Activated CD4-positive, alpha-beta T cell treated with anti-CD3 and anti-CD28 coated beads, Interleukin-2, Interleukin-6, amounts not matched to agents 100 ng/mL and 50 ng/mL, durations not matched to agents 16 hours and 8 hours (primary cell): ENCODE measurements around the gene POLR2F.
"Not testable (repeated sequence)": the region's sequence is repeated elsewhere in the genome, so short reads cannot be mapped to it uniquely, and the experiment has no call there.

Experiments used
- DNase-seq: peaks from one replicate; pipeline ENCODE4 v3.0.0-alpha.2; 2020

Gene POLR2F

DNA sequence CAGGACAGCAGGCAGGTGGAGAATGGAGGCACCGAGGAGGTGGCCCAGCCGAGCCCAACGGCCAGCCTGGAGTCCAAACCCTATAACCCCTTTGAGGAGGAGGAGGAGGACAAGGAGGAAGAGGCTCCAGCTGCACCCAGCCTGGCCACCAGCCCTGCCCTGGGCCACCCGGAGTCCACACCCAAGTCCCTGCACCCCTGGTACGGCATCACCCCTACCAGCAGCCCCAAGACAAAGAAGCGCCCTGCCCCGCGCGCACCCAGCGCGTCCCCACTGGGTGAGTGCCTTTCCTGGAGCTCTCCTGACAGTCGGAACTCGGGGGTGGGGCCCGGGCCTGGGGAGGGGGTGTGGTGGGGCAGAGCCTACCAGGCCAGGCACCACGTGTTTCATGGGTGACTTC, 27.7 kb upstream of the POLR2F start:
- DNase-seq: no peak

DNA sequence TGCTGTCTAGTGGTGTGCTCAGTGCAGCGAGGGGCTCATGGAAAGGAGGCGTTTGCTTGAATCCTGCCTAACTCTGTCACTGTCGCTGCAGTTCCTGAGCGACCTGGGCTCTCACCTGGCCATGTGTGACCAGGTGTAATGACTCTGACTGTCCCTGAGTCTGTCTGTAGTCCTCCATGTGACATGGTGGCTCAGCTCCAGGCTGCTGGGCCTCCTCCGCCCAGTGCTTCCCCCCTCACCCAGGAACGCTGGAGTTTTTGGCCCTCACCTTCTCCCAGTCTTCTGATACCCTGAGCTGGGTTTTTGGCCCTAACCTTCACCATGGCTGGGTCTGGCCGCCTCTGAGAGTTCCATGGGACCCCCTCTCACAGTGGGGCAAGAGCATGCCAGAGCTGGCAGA, 27.1 kb upstream of the POLR2F start:
- no peak for DNase-seq

DNA sequence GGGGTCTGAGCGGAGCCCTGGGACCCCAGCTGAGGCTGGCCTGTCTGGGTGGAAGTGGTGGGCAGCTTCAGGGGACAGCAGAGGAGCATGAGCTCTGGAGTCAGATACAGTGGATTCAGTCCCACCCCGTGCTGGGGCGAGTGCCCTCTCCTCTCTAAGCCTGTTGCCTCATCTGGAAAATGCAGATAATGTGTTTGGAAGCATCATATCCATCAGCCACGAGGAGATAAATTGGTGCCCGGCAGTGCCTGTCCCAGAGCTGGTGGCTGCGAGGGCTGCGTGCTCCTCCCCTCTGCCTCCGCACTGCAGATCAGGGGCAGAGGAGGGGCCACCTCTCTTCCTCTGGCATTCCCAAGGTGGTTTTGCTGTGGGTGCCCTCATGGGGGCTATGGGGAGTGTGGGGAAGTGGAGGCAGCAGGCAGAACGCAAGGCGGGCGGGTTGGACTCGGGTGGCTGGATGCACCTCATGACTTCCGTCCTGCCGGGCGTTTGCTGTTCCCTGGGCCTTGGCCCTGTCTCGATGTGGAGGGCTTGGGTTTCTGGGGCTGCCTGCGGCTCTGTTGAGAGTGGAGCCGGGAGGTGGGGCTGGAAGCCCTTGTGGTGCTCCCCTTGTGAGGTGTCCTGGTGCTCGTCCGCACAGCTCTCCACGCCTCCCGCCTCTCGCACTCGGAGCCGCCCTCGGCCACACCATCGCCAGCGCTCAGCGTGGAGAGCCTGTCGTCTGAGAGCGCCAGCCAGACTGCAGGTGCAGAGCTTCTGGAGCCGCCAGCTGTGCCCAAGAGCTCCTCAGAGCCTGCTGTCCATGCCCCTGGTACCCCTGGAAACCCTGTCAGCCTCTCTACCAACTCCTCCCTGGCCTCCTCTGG, 26.5 kb upstream of the POLR2F start:
- DNase-seq: no peak

DNA sequence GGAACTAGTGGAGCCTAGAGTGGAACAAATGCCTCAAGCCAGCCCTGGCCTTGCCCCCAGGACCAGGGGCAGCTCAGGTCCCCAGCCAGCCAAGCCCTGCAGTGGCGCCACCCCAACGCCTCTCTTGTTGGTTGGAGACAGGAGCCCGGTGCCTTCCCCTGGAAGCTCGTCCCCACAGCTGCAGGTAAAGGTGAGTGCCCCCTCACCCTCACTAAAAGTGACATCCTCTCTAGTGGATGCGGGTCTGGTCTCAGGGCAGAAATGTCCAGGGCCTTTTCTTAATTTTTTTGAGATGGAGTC, 25.9 kb upstream of the POLR2F start:
- no peak for DNase-seq

DNA sequence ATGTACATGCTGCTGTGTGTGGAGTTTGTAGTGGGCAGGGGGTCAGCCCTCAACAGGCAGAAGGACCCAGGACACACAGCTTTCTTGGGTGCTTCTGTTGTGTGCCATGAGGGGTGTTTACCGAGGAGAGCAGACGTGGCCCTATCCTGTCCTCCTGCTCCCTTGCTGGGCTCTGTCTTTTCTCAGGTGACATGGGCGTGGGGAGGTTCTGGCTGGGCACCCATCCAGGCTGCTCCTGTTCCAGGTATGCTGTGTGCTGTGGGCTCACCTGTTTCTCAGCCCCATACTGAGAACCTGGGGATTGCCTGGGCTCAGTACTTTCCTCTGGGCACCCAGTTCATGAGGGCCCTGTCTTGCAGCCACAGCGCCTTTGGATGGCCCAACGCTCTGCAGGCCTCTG, 24.1 kb upstream of the POLR2F start:
- no peak for DNase-seq

DNA sequence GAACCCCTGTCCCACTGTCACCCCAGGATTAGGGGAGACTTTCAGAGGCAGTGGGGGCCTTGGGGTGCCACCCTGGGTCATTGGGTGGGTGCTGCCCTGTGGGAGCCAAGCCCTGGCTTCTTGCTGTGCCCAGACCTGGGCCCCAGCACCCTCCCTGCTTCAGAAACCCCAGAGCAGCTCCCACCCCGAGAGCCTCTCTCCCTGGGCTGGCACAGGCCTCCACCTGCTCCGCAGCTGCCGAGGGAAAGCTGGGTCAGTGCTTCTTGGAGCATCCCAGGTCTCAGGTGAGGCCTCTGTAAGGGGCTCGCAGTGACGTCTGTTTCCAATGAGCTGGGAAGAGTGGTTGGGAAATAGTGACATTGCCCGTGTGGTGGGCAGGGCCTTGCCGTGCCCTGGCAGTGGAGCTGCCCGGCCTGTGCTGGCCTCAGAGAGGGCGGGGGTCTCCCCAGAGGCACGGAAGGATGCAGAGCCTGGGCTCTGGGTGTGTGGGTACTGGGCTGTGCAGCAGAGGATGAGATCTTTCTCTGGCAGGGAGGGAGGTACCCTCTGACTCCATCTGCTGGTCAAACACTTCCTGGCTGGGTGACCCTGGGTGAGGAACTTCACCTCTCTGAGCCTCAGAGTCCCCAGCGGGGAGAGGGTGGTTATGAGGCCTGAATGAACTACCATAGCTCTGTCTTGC, 23.1 kb upstream of the POLR2F start:
- DNase-seq: peak; percentile 31

DNA sequence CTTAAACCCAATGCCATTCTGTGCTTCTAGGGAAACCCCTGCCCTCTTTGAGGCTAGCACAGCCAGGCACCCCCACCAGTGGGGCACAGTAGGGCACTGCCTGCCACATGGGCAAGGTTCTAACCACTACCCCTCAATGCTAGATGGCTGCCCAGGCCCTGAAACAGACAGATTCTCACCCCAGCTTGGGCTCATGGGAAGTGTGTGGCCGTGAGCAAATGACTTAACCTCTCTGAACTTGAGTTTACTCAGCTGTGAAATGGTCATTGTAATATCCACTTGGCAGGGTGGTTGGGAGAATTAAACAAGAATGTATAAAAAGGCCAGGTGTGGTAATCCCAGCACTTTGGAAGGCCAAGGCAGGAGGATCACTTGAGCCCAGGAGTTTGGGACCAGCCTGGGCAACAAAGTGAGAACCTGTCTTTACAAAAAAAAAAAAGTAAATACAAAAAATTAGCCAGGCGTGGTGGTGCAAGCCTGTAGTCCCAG, 22.5 kb upstream of the POLR2F start:
- DNase-seq: no peak

DNA sequence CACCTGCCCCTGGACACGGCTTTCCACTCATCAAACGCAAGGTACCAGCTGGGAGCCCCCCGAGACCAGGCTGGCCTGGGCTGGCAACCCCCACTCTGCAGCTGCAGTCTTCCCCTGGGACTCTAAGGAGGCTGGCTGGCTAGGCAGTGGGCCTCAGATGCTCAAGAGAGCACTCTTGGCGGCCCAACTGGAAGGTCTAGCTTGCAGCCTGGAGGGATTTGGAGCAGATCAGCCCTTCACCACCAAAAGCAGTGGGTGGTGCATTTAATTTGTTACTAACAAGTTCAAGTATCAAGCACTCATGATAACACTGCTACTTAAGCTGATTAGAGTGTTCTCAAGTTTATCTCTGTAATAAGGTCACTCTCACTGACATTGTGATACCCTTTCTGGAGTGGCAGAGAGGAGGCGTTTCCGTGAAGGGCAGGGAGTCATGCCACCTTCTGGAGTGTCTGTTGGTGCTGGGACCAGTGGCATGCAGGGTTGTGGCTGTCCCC, 21.6 kb upstream of the POLR2F start:
- DNase-seq: no peak

DNA sequence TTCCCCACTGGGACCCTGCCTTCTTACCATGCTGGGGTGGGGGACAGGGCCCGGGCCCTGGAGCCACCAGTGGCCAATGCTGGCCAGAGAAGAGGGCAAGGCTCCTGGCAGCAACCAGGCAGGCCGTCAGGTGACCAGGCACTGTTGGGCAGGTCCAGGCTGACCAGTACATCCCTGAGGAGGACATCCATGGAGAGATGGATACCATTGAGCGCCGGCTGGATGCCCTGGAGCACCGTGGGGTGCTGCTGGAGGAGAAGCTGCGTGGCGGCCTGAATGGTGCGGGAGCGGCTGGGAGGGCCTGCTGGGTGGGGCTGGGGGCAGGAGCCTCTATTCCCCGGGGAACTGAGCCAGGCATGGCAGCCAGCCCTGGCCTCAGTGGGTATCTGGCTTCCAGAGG, 21.1 kb upstream of the POLR2F start:
- DNase-seq: no peak

DNA sequence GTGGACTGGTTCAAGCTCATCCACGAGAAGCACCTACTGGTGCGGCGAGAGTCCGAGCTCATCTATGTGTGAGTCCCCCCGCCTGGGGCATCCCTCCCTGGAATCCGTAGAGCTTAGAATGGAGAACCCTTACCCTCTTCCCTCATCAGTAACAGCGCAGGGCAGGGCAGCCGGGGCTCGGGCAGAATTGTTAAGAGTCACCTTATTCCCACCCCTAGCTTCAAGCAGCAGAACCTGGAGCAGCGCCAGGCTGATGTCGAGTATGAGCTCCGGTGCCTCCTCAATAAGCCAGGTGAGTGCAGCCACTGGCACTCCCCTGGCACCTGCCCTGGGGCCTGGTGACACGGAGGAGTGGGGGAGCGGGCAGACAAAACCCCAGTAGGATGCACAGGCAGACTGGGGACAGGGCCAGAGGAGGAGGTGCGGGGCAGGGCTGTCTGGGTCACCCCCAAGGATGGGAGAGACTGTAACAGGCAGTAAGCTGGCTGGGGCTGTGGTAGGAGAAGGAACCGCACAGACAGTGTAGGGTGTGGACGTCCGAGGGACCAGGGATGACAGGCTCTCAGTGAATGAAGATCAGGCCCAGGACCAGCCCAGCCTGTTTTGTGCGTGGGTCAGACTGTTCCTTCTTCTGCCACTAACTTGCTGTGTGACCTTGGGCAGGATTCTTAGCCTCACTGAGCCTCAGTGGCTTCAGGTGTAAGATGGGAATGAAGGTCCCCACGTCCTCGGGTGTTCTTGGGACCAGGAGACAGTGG, 20.5 kb upstream of the POLR2F start:
- DNase-seq: no peak

DNA sequence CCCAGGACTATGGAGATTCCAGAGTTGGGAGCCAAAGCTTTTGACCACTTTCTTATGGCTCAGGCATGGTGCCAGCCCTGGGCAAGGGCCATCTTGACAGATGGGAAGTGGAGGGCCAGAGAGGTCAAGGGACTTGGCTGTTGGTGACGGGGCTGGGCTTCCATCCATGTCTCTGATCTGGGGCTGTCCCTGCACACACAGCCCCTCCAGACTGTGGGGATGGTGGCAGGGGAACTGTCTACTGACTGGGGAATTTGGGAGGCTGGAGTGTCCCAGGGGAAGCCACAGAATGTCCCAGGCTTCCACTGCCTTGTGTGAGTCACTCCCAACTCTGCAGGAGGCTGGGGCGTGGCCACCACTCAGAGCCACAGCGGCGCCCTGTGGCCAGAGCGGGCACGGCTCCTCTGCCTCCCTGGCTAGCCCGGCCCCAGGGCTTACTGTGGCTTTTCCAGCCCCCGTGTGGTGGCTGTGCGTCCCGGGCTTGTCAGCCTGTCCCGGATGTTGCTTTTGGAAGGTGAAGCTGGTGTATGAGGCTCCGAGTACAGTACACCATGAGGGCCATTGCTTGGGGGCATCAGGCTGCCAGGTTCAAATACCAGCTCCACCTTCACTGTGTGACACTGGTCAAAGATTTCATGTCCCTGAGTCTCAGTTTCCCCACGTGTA, 19.7 kb upstream of the POLR2F start:
- DNase-seq: peak; percentile 90

DNA sequence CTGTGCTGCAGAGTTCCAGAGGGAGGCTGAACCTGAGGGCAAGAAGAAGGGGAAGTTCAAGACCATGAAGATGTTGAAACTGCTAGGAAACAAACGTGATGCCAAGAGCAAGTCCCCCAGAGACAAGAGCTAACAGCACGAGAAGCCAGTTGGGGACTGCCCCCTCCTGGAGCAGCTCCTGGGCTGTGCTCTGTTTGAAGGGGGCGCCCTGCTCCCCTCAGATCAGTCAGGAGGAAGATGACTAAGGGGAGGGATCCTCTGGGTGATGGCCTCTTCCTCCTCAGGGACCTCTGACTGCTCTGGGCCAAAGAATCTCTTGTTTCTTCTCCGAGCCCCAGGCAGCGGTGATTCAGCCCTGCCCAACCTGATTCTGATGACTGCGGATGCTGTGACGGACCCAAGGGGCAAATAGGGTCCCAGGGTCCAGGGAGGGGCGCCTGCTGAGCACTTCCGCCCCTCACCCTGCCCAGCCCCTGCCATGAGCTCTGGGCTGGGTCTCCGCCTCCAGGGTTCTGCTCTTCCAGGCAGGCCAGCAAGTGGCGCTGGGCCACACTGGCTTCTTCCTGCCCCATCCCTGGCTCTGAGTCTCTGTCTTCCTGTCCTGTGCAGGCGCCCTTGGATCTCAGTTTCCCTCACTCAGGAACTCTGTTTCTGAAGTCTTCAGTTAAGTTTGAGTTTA, 12.7 kb upstream of the POLR2F start:
- DNase-seq: no peak

DNA sequence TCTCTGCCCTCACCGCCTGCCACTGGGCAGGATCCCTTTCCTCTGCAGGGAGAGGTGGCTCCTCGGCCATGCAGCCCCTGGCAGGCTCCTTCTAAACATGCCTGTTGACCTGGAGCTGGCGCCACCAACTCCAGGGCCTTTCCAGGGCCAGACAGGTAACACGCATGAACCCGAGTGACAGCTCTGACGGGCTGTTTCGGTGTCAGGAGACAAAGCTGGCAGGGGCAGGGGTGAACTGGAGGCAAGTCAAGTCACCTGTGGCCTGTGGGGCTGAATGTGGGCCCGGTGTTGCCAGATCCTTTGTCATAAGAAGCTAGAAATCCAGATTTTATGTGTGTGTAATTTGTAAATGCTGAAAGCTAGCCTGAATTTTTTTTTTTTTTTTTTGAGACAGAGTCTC, 11.4 kb upstream of the POLR2F start:
- DNase-seq: no peak

DNA sequence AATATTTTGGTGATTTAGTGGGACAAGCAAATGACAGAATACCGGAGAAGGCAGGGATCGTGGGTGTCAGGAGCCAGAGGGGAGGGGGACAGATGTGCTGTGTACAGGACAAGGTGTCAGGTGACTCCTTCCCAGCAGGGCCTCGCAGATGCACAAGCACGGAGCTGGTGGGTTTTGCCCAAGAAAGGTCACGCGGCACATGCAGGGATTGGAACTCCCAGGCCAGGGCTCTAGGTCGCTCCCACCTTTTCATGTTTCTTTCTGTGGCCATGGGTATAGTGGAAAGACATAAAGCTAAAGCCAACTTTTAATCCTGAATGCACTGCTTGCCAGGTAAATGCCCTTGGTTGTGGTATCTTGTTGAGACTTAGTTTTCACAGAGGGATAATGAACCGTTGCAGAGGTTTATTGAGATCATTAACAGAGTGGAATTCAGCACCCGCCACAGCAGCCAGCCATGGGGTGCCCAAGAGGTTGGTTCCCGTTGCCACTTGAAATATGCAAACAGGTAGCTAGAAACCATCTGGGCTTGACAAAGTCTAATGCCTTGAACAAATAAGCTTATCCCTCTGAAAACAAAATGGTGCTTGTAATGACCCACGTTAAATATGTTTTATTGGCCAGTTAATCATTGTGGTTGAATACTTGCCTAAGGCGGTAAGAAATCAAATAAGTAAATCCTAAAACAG, 10.2 kb upstream of the POLR2F start:
- no peak for DNase-seq

DNA sequence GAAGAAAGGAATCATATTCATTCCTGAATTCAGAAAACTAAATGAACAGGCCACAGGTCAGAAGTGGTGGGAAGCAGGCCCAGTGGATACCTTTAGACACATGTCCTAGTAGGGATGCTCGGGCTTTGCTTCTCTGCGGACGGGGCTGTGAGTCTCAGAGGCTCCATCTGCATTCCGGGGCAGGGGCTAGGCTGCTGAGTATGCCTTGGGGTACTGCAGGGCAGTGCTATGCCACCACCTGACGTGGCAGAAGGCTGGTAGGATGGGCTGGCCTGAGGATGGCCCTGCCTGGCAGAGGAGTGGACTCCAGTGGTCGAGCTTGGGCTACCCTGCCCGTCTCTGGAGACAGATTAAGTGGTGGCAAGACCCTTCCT, 9.7 kb upstream of the POLR2F start:
- DNase-seq: no peak

DNA sequence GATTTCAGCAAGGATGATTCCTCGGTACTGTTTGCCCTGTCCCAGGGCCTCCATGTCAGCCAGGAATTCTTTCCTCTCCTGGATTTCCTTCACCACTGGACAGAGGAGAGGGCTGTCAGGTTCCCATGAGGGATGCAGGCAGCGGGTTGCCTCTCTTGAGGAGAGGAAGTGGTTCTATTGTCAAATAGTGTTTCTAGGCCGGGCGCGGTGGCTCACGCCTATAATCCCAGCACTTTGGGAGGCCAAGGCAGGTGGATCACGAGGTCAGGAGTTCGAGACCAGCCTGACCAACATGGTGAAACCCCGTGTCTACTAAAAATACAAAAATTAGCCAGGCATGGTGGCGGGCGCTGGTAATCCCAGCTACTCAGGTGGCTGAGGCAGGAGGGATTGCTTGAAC, 9.1 kb upstream of the POLR2F start:
- DNase-seq: not testable (repeated sequence)

DNA sequence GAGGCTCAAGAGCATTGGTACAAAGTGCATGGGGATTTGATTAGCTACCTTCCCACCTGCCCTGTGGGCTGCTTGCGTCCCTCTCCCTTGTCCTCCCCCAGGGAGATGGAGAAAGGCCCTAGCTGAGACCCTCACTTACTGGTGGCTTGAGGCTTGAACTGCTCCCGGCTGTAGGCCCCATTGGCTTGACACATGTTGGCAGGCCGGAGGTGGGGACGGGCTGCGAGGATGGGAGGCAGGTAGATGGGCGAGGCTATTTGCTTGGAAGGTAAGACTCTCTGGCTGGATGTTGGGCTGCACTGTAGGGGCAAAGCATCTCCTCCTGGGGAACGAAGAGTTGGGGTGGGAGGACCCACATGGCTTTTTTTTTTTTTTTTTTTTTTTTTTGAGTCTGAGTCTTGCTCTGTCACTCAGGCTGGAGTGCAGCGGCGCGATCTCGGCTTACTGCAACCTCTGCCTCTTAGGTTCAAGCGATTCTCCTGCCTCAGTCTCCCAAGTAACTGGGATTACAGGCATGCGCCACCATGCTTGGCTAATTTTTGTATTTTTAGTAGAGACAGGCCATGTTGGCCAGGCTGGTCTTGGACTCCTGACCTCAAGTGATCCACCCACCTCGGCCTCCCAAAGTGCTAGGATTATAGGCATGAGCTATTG, 6.2 kb upstream of the POLR2F start:
- DNase-seq: not testable (repeated sequence)

DNA sequence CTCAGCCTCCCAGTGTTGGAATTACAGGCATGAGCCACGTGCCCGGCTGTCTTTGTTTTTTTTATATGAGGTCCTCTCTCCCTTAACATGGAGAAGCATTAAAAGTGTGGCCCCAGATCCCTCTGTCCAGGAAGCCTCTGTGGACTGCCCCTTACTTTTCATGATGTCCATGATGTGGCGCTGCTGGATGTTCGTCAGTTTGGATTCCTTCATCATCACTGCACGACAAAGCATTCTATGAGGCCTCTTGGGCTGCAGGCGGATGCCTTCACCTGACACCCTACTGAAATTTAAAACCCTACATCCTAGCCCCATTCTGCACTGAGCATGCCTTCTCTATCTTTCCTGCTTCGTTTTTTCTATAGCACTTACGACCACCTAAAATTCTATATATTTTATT, 2.2 kb upstream of the POLR2F start:
- no peak for DNase-seq

DNA sequence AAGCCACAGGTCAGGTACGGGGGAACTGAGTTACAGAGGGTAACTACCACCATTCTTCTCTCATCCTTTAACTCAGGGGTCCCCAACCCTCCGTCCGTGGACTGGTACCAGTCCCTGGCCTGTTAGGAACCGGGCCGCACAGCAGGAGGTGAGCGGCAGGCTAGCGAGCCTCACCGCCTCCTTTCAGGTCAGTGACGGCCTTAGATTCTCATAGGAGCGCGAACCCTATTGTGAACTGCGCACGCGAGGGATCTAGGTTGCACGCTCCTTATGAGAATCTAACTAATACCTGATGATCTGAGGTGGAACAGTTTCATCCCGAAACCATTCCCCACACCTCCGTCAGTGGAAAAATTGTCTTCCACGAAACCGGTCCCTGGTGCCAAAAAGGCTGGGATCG, 870 bp upstream of the POLR2F start:
- not testable (repeated sequence) for DNase-seq

DNA sequence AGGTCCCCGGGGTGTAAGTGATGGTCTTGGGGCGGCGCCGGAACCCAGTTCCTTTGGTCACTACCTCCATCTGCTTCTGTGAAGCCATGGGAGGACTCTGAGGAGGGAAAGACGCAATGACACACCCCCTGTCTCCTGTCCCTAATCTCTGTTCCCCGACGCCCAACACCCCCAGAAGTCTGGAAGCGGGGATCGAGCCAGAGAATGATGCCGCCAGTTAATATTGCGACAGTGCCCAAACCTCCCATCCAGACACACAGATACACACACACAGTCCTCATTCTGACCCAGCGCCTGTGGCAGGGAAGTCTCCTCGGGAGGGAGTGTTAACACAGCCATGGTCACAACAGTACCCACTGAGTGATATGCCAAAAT, 450 bp upstream of the POLR2F start:
- no peak for DNase-seq

DNA sequence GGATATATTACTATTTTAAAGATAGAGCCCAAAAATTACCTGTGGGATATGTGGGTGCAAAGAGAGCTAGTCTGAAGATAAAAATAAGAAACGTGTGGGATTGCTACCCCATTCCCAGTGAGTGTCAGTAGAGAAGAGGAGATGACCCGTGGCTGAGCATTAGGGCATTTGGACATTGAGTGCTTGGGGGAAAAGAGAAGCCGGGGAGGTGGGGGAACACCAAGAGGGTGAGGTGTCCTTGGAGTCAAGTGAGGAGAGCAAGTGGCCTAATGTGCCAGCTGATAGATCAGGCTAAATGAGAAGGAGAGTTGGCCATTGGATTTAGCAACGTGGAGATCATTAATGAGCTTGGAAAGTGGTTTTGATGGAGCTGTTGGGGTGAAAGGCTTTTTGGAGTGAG, 1.2 kb downstream of the POLR2F start:
- no peak for DNase-seq
